Liver (tissue), 9 donors: Measurements from ENCODE around the gene KPNA6. TPM values are rescaled to one million over a fixed set of nuclear protein-coding genes. Genes with fewer than 3 reads are reported as not detected.

Source experiments
- DNase-seq: peaks from one replicate; pipeline ENCODE4 v3.0.0-alpha.2; 2017; ENCODE audit warnings: low spot score
- H3K27ac ChIP-seq, 2 donors: one replicate each; pipeline ENCODE4 v1.7.0; 2013; ENCODE audit warnings: inconsistent platforms in 2 of 2, low read length in 2 of 2, control low read depth in 1 of 2, low read depth in 1 of 2, mild to moderate bottlenecking in 1 of 2
- H3K27me3 ChIP-seq, 4 donors: one replicate each; pipeline versions ENCODE4 v1.6.1 to v1.7.0; 2013; ENCODE audit warnings: low read length in 3 of 4, inconsistent platforms in 1 of 4, mild to moderate bottlenecking in 1 of 4, moderate library complexity in 1 of 4; ENCODE audit not compliant: control insufficient read depth in 4 of 4, insufficient read depth in 4 of 4
- H3K36me3 ChIP-seq, 4 donors: one replicate each; pipeline versions ENCODE4 v1.6.1 to v1.7.0; 2013; ENCODE audit warnings: low read length in 3 of 4, mild to moderate bottlenecking in 3 of 4, low read depth in 1 of 4, moderate library complexity in 1 of 4; ENCODE audit not compliant: control insufficient read depth in 4 of 4, insufficient read depth in 3 of 4
- H3K4me1 ChIP-seq, 4 donors: one replicate each; pipeline versions ENCODE4 v1.6.1 to v1.7.0; 2013; ENCODE audit warnings: low read length in 3 of 4, mild to moderate bottlenecking in 3 of 4, moderate library complexity in 1 of 4; ENCODE audit not compliant: control insufficient read depth in 4 of 4, insufficient read depth in 4 of 4
- H3K4me3 ChIP-seq, 3 donors: one replicate each; pipeline versions ENCODE4 v1.6.1 to v1.7.0; 2013; ENCODE audit warnings: low read length in 3 of 3, control low read depth in 1 of 3, low read depth in 1 of 3, mild to moderate bottlenecking in 1 of 3
- H3K9ac ChIP-seq, 2 donors: one replicate each; pipeline ENCODE4 v1.7.0; 2013; ENCODE audit warnings: low read length in 2 of 2, mild to moderate bottlenecking in 2 of 2, moderate library complexity in 2 of 2, control low read depth in 1 of 2, low read depth in 1 of 2
- H3K9me3 ChIP-seq, 4 donors: one replicate each; pipeline versions ENCODE4 v1.6.1 to v1.7.0; 2013; ENCODE audit warnings: low read length in 3 of 4; ENCODE audit not compliant: control insufficient read depth in 4 of 4
- ATF3 ChIP-seq: IDR thresholded peaks from 2 replicates; pipeline ENCODE4 v1.6.1; 2016; ENCODE audit warnings: antibody characterized with exemption
- EGR1 ChIP-seq, 2 donors: IDR thresholded peaks; 2 replicates each; pipeline ENCODE4 v1.6.1; 2016 to 2018; ENCODE audit warnings: antibody characterized with exemption in 2 of 2, low read depth in 2 of 2
- FOXA1 ChIP-seq: IDR thresholded peaks from 2 replicates; pipeline ENCODE4 v1.6.1; 2016; ENCODE audit warnings: antibody characterized with exemption
- FOXA2 ChIP-seq: IDR thresholded peaks from 2 replicates; pipeline ENCODE4 v1.6.1; 2016; ENCODE audit warnings: antibody characterized with exemption
- GABPA ChIP-seq, 2 donors: IDR thresholded peaks in 1 of 2; conservative IDR thresholded peaks in 1 of 2; 2 replicates each; pipeline ENCODE4 v1.6.1; 2016; ENCODE audit warnings: antibody characterized with exemption in 2 of 2, mild to moderate bottlenecking in 1 of 2, moderate library complexity in 1 of 2
- HNF4A ChIP-seq, 2 donors: conservative IDR thresholded peaks; 2 replicates each; pipeline ENCODE4 v1.6.1; 2016; ENCODE audit warnings: antibody characterized with exemption in 2 of 2, mild to moderate bottlenecking in 2 of 2
- HNF4G ChIP-seq: IDR thresholded peaks from 2 replicates; pipeline ENCODE4 v1.6.1; 2016; ENCODE audit warnings: antibody characterized with exemption
- JUND ChIP-seq, 2 donors: IDR thresholded peaks; 2 replicates each; pipeline ENCODE4 v1.6.1; 2016; ENCODE audit warnings: antibody characterized with exemption in 2 of 2
- MAX ChIP-seq: IDR thresholded peaks from 2 replicates; pipeline ENCODE4 v1.6.1; 2016; ENCODE audit warnings: antibody characterized with exemption
- NR2F2 ChIP-seq: IDR thresholded peaks from 2 replicates; pipeline ENCODE4 v1.6.1; 2016; ENCODE audit warnings: antibody characterized with exemption
- RAD21 ChIP-seq, 2 donors: IDR thresholded peaks; 2 replicates each; pipeline ENCODE4 v1.6.1; 2016; ENCODE audit warnings: antibody characterized with exemption in 2 of 2, mild to moderate bottlenecking in 2 of 2
- REST ChIP-seq: IDR thresholded peaks from 2 replicates; pipeline ENCODE4 v1.6.1; 2016; ENCODE audit warnings: antibody characterized with exemption, mild to moderate bottlenecking
- RXRA ChIP-seq, 2 donors: IDR thresholded peaks; 2 replicates each; pipeline ENCODE4 v1.6.1; 2017 to 2018; ENCODE audit warnings: antibody characterized with exemption in 2 of 2, mild to moderate bottlenecking in 1 of 2
- SP1 ChIP-seq: IDR thresholded peaks from 2 replicates; pipeline ENCODE4 v1.6.1; 2018; ENCODE audit warnings: antibody characterized with exemption, mild to moderate bottlenecking
- TAF1 ChIP-seq: conservative IDR thresholded peaks from 2 replicates; pipeline ENCODE4 v1.6.1; 2016; ENCODE audit warnings: antibody characterized with exemption, mild to moderate bottlenecking
- YY1 ChIP-seq: IDR thresholded peaks from 2 replicates; pipeline ENCODE4 v1.6.1; 2016; ENCODE audit warnings: antibody characterized with exemption, mild to moderate bottlenecking
- ZBTB33 ChIP-seq: IDR thresholded peaks from 2 replicates; pipeline ENCODE4 v1.6.1; 2016; ENCODE audit warnings: antibody characterized with exemption
- WGBS: extraction: QIAGEN DNeasy Blood & Tissue Kit; methylation state at CpG from one replicate; pipeline ENCODE4 v1.1.7; 2013; 5-methylcytosine and 5-hydroxymethylcytosine counted together
- polyA plus RNA-seq, 2 donors: library from polyadenylated mRNA; stranded (reverse) in 1 of 2; unstranded in 1 of 2; fragments of 200-250 nt in 1 of 2; fragments of >200 nt in 1 of 2; fragmentation: Nextera tagmentation in 1 of 2; extraction: Ambion mirVana in 1 of 2; gene quantifications; one replicate each; pipeline versions ENCODE4 v1.2.1 to v1.2.3, GENCODE V29; 2013 to 2015
- total RNA-seq, 2 donors: library from RNA; depleted of rRNA; stranded (reverse); fragments of >200 nt; gene quantifications; one replicate each; pipeline ENCODE4 v1.2.3, GENCODE V29; 2014
- TF ChIP-seq, protein P1 (sequence below): fragments of 150-350 bp; IDR thresholded peaks from 2 replicates; pipeline ENCODE4 v1.5.1; 2017; ENCODE audit warnings: improper control_type of control experiment, low read depth, low read length; ENCODE audit not compliant: missing input control
- donor health status: healthy.
- donor health status: healthy.
- donor health status: healthy.
- donor health status: healthy.
- donor health status: healthy.

Gene KPNA6
- total and polyA plus RNA-seq, 4 donors = 9.3 to 23.2 (median 16.7) TPM

DNA sequence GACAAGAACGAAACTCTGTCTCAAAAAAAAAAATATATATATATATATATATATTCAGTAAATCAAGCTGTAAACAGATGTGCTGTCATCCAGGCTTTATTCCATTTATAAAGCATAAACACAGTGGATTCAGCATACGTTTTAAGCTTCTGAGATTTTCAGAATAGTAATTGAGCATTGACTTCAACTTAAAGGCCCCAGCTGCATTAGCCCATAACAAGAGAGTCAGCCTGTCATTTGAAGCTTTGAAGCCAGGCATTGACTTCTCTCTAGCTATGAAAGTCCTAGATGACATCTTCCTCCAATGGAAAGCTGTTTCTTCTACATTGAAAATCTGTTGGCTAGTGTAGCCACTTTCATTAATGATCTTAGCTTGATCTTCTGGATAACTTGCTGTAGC is 6.6 kb downstream of the KPNA6 start:
- TF ChIP-seq TAF1 = no peak
- no peak for TF ChIP-seq SP1
- no peak for TF ChIP-seq NR2F2
- no peak for TF ChIP-seq YY1
- TF ChIP-seq ZBTB33 = no peak
- TF ChIP-seq ATF3 = no peak
- TF ChIP-seq HNF4G = no peak
- TF ChIP-seq RAD21 (IDR thresholded peaks at IDR 0.05) = no peak
- no peak for TF ChIP-seq HNF4A (conservative IDR thresholded peaks at IDR 0.05)
- no peak for TF ChIP-seq EGR1 (IDR thresholded peaks at IDR 0.05; ENCODE audit: low read depth in 2 of 2)
- TF ChIP-seq JUND (IDR thresholded peaks at IDR 0.05) = no peak
- no peak for TF ChIP-seq REST
- TF ChIP-seq, protein P1, sequence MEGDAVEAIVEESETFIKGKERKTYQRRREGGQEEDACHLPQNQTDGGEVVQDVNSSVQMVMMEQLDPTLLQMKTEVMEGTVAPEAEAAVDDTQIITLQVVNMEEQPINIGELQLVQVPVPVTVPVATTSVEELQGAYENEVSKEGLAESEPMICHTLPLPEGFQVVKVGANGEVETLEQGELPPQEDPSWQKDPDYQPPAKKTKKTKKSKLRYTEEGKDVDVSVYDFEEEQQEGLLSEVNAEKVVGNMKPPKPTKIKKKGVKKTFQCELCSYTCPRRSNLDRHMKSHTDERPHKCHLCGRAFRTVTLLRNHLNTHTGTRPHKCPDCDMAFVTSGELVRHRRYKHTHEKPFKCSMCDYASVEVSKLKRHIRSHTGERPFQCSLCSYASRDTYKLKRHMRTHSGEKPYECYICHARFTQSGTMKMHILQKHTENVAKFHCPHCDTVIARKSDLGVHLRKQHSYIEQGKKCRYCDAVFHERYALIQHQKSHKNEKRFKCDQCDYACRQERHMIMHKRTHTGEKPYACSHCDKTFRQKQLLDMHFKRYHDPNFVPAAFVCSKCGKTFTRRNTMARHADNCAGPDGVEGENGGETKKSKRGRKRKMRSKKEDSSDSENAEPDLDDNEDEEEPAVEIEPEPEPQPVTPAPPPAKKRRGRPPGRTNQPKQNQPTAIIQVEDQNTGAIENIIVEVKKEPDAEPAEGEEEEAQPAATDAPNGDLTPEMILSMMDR = no peak
- no peak for DNase-seq
- Histone ChIP-seq H3K4me3 (no peak overlapping the region), H3K9me3 (no peaks in the 10 kb centered on the region), H3K4me1 (peaks cover 2 to 18% (median 15%) of the 10 kb centered on the region in 4 donors), H3K27me3 (no peaks in the 10 kb centered on the region), H3K27ac (no peak overlapping the region), H3K36me3 (no peaks in the 10 kb centered on the region), H3K9ac (no peak overlapping the region)
- WGBS = 87% methylated on average over 2 of the region's 2 CpGs

GRCh38 chr1:32115496-32115895 is 7.6 kb downstream of the KPNA6 start:
- DNase-seq = no peak
- WGBS = 95% methylated on average over 5 of the region's 5 CpGs
- no peak overlapping the region for H3K27ac ChIP-seq
- H3K4me3 ChIP-seq = no peak overlapping the region
- no peak for TF ChIP-seq NR2F2
- no peak for TF ChIP-seq JUND (IDR thresholded peaks at IDR 0.05)
- TF ChIP-seq GABPA (IDR thresholded peaks at IDR 0.05 in 1 of 2, conservative IDR thresholded peaks at IDR 0.05 in 1 of 2) = no peak
- TF ChIP-seq MAX = no peak
- TF ChIP-seq HNF4G = no peak
- TF ChIP-seq RAD21 (IDR thresholded peaks at IDR 0.05) = no peak
- no peak for TF ChIP-seq HNF4A (conservative IDR thresholded peaks at IDR 0.05)
- TF ChIP-seq FOXA2 = no peak
- TF ChIP-seq, protein P1 = no peak
- TF ChIP-seq TAF1 = no peak
- no peak for TF ChIP-seq RXRA (IDR thresholded peaks at IDR 0.05)
- no peak for TF ChIP-seq YY1
- no peak for TF ChIP-seq FOXA1
- no peak for TF ChIP-seq SP1
- H3K27me3 ChIP-seq = no peaks in the 10 kb centered on the region
- H3K4me1 ChIP-seq = peaks cover 2 to 15% (median 10%) of the 10 kb centered on the region in 4 donors
- no peaks in the 10 kb centered on the region for H3K9me3 ChIP-seq
- no peak overlapping the region for H3K9ac ChIP-seq
- no peaks in the 10 kb centered on the region for H3K36me3 ChIP-seq
